HG03432 (cell line): ENCODE data around the gene MRPL10.

Experiments used
- ATAC-seq: cut with Tn5 transposase; IDR thresholded peaks from one replicate; pipeline ENCODE4 v1.9.1; 2021; ENCODE audit warnings: mild to moderate bottlenecking, moderate library complexity; ENCODE audit not compliant: unreplicated experiment

The MRPL10 gene

GRCh38 chr17:47860386-47860785 is 29.0 kb upstream of the MRPL10 start:
- no peak for ATAC-seq

- no peak for ATAC-seq
These were observed 26.5 kb upstream of the MRPL10 start for GRCh38 chr17:47857551-47858455.

- no peak for ATAC-seq
These were observed 25.5 kb upstream of the MRPL10 start for GRCh38 chr17:47856830-47857229.

GRCh38 chr17:47855737-47856136 is 24.4 kb upstream of the MRPL10 start:
- no peak for ATAC-seq

- ATAC-seq, result no peak
These were observed 22.3 kb upstream of the MRPL10 start for GRCh38 chr17:47853616-47854015.

- ATAC-seq, result no peak
These were observed 21.0 kb upstream of the MRPL10 start for GRCh38 chr17:47852113-47852949.

GRCh38 chr17:47851764-47852112 is 20.4 kb upstream of the MRPL10 start:
- no peak for ATAC-seq

GRCh38 chr17:47850692-47851573 is 19.6 kb upstream of the MRPL10 start, which contains the start of gene SP6:
SP6 (minus strand) TSS chr17:47851163; CDS start chr17:47848429, 2,734 bp downstream.
- no peak for ATAC-seq

- no peak for ATAC-seq
These were observed 19.0 kb upstream of the MRPL10 start for GRCh38 chr17:47850373-47850691.

GRCh38 chr17:47848198-47848513 is 16.8 kb upstream of the MRPL10 start:
- no peak for ATAC-seq

GRCh38 chr17:47847341-47848197 is 16.2 kb upstream of the MRPL10 start:
- no peak for ATAC-seq

- ATAC-seq, result no peak
These were observed 15.5 kb upstream of the MRPL10 start for GRCh38 chr17:47846716-47847340.

GRCh38 chr17:47845716-47846075 is 14.4 kb upstream of the MRPL10 start:
- ATAC-seq, result no peak

GRCh38 chr17:47844814-47845715 is 13.7 kb upstream of the MRPL10 start:
- no peak for ATAC-seq

GRCh38 chr17:47844227-47844626 is 12.9 kb upstream of the MRPL10 start:
- no peak for ATAC-seq

GRCh38 chr17:47843391-47843730 is 12.0 kb upstream of the MRPL10 start:
- ATAC-seq, result no peak

- no peak for ATAC-seq
These were observed 10.3 kb upstream of the MRPL10 start for GRCh38 chr17:47841488-47842291.
